ENCODE results near the gene POLR3E.

DNA sequence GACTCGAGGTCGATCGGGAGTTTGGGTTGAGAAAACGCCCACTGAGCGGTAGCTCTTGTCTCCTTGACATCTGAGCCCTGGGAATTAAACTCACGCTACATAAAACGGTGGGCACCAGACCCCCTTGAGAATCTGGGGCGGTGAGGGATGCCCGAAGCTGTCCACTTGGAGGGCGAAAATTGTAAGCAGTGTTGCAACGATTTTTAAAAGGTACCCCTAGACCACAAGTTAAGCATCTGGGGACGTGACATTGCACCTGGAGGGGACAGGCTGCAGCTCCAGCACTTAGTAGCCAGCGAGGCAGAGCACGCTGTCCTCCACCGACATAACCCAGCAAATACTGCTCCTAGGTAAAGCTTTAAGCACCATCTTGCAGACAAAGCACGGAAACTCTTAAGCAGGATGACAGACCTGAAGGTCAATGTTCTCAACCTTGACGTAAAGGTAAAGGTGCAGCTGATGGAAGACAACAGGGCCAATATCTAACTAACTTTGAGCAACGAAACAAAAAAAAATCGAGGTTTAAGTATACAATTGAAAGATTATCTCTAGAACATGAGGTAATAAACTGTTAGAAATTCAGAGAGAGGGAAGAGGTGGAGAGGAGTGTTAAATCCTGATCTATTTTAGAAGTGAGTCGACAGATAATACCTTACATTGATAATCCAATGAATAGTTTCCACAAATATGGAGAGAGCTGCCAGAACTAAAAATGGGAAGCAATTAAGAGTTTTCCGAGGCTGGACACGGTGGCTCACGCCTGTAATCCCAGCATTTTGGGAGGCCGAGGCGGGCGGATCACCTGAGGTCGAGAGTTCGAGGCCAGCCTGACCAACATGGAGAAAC, 78.1 kb downstream of the POLR3E start:
- TF ChIP-seq, protein P1, sequence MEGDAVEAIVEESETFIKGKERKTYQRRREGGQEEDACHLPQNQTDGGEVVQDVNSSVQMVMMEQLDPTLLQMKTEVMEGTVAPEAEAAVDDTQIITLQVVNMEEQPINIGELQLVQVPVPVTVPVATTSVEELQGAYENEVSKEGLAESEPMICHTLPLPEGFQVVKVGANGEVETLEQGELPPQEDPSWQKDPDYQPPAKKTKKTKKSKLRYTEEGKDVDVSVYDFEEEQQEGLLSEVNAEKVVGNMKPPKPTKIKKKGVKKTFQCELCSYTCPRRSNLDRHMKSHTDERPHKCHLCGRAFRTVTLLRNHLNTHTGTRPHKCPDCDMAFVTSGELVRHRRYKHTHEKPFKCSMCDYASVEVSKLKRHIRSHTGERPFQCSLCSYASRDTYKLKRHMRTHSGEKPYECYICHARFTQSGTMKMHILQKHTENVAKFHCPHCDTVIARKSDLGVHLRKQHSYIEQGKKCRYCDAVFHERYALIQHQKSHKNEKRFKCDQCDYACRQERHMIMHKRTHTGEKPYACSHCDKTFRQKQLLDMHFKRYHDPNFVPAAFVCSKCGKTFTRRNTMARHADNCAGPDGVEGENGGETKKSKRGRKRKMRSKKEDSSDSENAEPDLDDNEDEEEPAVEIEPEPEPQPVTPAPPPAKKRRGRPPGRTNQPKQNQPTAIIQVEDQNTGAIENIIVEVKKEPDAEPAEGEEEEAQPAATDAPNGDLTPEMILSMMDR (conservative IDR thresholded peaks at IDR 0.05; ENCODE audit: low read depth, low read length) = no peak
- no peak for TF ChIP-seq EZH2 (IDR thresholded peaks at IDR 0.05; ENCODE audit: borderline replicate concordance, low read depth, low read length, poor library complexity, severe bottlenecking)

Data from A673 (cell line).